GM12864 (cell line): ENCODE data around the gene PROP1.
"Not testable (repeated sequence)": the region's sequence is repeated elsewhere in the genome, so short reads cannot be mapped to it uniquely, and the experiment has no call there.

ENCODE experiments used
- DNase-seq: peaks from one replicate; pipeline ENCODE4 v3.0.0-alpha.2; 2011; ENCODE audit warnings: low read depth
- H3K4me3 ChIP-seq: 2 replicates; pipeline ENCODE4 v1.5.1; 2011; ENCODE audit warnings: mild to moderate bottlenecking, low read depth, low read length, control low read depth

Gene PROP1

GRCh38 chr5:177943805-177944736, 52.0 kb downstream of the PROP1 start:
- peak overlapping the region; percentile 55 for H3K4me3 ChIP-seq
- not testable (repeated sequence) for DNase-seq

- DNase-seq, H3K4me3 ChIP-seq: not testable (repeated sequence)
Measured at GRCh38 chr5:177942896-177943295, 53.1 kb downstream of the PROP1 start.
